PC-3 (cell line): ENCODE measurements around the gene DCLK1. TPM values are rescaled to one million over a fixed set of nuclear protein-coding genes. Genes with fewer than 3 reads are reported as not detected.

ENCODE experiments used
- ATAC-seq: fragments of 200-7000 bp; cut with Tn5 transposase; 2 replicates; pipeline ENCODE4 v1.9.1; 2020; ENCODE audit warnings: mild to moderate bottlenecking, moderate library complexity
- BruUV-seq: library from RNA; stranded (reverse); fragments of 400-500 nt; replicated peaks from 2 replicates; lab custom pipeline; 2021; lab: Mats Ljungman, UMichigan
- CTCF ChIA-PET: fragments of 300-600 bp; sonication (Branson Sonifier 250); formaldehyde crosslinking; loops from one replicate; lab custom pipeline; 2022; ENCODE audit warnings: antibody characterized with exemption; lab: Charles Lee
- POLR2A ChIA-PET: fragments of 300-600 bp; sonication (Branson Sonifier 250); formaldehyde crosslinking; loops from one replicate; lab custom pipeline; 2022; ENCODE audit warnings: antibody characterized with exemption; ENCODE audit not compliant: unreplicated experiment; lab: Charles Lee
- DNase-seq: peaks from one replicate; pipeline ENCODE4 v3.0.0-alpha.2; 2015
- H2AFZ ChIP-seq: fragments of 300-600 bp; sonication (generic); 2 replicates; pipeline ENCODE4 v1.6.0; 2016; ENCODE audit warnings: antibody characterized with exemption, low read length
- H3F3A ChIP-seq: fragments of 300-600 bp; sonication (generic); one replicate; pipeline ENCODE4 v1.6.0; 2017; ENCODE audit warnings: antibody characterized with exemption, low read length, control low read depth, mild to moderate bottlenecking; ENCODE audit not compliant: unreplicated experiment
- H3K27ac ChIP-seq: fragments of 300-600 bp; sonication (generic); 2 replicates; pipeline ENCODE4 v1.5.1; 2016; ENCODE audit warnings: mild to moderate bottlenecking, low read length
- H3K27me3 ChIP-seq: fragments of 300-600 bp; sonication (generic); 2 replicates; pipeline ENCODE4 v1.6.1; 2016; ENCODE audit warnings: low read length, mixed read lengths
- H3K36me3 ChIP-seq: fragments of 300-600 bp; sonication (generic); 2 replicates; pipeline ENCODE4 v1.6.1; 2016; ENCODE audit warnings: low read depth, mixed run types, low read length, mixed read lengths
- H3K4me1 ChIP-seq: fragments of 300-600 bp; sonication (generic); 2 replicates; pipeline ENCODE4 v1.5.1; 2016; ENCODE audit warnings: low read length; ENCODE audit not compliant: insufficient read depth
- H3K4me2 ChIP-seq: fragments of 300-600 bp; sonication (generic); 2 replicates; pipeline ENCODE4 v1.6.0; 2016; ENCODE audit warnings: low read length
- H3K4me3 ChIP-seq: fragments of 300-600 bp; sonication (generic); 2 replicates; pipeline ENCODE4 v1.5.1; 2016; ENCODE audit warnings: mild to moderate bottlenecking, low read length, mixed read lengths
- H3K79me2 ChIP-seq: fragments of 300-600 bp; sonication (generic); 2 replicates; pipeline ENCODE4 v1.6.1; 2017; ENCODE audit warnings: low read length, mixed read lengths
- H3K9ac ChIP-seq: fragments of 300-600 bp; sonication (generic); 2 replicates; pipeline ENCODE4 v1.6.0; 2016; ENCODE audit warnings: mild to moderate bottlenecking, low read length
- H3K9me2 ChIP-seq: fragments of 300-600 bp; sonication (generic); replicated peaks from 2 replicates; pipeline ENCODE4 v1.6.1; 2016; ENCODE audit warnings: mixed run types, low read length, mixed read lengths
- H3K9me3 ChIP-seq: fragments of 300-600 bp; sonication (generic); 2 replicates; pipeline ENCODE4 v1.6.1; 2016; ENCODE audit warnings: low read length, mixed read lengths
- H4K20me1 ChIP-seq: fragments of 300-600 bp; sonication (generic); 2 replicates; pipeline ENCODE4 v1.6.1; 2016; ENCODE audit warnings: low read length, mixed read lengths
- EZH2 ChIP-seq: fragments of 300-600 bp; sonication (generic); IDR thresholded peaks from one replicate; pipeline ENCODE4 v1.6.1; 2017; ENCODE audit warnings: antibody characterized with exemption, mild to moderate bottlenecking, low read length; ENCODE audit not compliant: unreplicated experiment
- EZH2phosphoT487 ChIP-seq: fragments of 300-600 bp; sonication (generic); IDR thresholded peaks from 2 replicates; pipeline ENCODE4 v1.6.1; 2018; ENCODE audit warnings: mild to moderate bottlenecking, antibody characterized with exemption, low read length, borderline replicate concordance
- intact Hi-C: fragments of 100-400 bp; cut with micrococcal nuclease; formaldehyde crosslinking; loops from 2 replicates; pipeline ENCODE4 v1.9.0; 2023
- total RNA-seq: library from RNA; depleted of rRNA; stranded (reverse); fragments of >200 nt; gene quantifications from 2 replicates; pipeline ENCODE4 v1.2.3, GENCODE V29; 2014
- TF ChIP-seq, protein P1 (sequence below): fragments of 300-600 bp; sonication (generic); conservative IDR thresholded peaks from 2 replicates; pipeline ENCODE4 v1.5.1; 2017; ENCODE audit warnings: antibody characterized with exemption, low read depth, mild to moderate bottlenecking, low read length

DCLK1 gene
- total RNA-seq, 1 experiment from 2014 or later = not detected

DNA sequence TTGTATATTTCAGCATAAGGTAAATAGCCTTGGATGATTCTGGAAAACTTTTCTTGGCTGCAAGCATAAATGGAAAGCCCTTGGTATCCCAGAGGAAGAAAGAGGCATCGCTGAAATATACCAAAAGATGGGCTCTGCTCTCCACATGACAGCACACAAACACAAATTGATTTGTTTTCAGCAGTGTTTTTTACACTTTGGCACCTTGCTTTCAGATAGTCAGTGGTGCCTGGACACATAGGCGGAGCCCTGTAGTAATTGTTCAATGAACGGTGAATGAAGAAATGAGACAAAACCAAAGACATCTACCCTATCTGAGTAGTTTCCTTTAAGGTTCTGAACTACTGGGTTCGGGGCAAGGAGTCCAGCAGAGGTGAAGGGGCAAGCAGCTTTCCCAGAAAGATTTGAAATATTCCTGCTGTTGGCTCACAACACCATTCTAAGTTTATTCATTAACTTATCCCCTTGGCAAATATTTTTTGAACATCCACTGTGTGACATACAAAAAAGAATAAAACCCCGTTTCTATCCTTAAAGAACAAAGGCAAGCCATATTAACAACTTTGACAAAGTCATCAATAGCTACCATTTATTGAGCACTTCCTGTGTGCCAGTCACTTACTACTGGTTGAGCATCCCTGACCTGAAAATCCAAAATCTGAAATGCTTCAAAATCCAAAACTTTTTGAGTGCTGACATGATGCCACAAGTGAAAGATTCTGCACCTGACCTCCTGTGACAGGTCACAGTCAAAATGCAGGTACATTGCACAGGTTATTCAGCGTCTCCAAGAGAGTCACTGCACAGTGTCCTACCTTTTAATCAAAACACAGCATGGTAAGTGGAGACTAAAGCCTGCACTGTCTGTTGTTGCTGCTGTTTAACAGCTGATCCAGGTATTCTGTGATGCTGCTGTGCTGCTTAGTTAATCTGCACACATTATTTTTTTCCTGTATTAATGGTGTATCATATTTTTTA, 238.1 kb downstream of the DCLK1 start:
- ChIA-PET CTCF (no interaction called here), POLR2A (no interaction called here)
- TF ChIP-seq EZH2phosphoT487 = no peak
- TF ChIP-seq EZH2 = no peak
- TF ChIP-seq, protein P1, sequence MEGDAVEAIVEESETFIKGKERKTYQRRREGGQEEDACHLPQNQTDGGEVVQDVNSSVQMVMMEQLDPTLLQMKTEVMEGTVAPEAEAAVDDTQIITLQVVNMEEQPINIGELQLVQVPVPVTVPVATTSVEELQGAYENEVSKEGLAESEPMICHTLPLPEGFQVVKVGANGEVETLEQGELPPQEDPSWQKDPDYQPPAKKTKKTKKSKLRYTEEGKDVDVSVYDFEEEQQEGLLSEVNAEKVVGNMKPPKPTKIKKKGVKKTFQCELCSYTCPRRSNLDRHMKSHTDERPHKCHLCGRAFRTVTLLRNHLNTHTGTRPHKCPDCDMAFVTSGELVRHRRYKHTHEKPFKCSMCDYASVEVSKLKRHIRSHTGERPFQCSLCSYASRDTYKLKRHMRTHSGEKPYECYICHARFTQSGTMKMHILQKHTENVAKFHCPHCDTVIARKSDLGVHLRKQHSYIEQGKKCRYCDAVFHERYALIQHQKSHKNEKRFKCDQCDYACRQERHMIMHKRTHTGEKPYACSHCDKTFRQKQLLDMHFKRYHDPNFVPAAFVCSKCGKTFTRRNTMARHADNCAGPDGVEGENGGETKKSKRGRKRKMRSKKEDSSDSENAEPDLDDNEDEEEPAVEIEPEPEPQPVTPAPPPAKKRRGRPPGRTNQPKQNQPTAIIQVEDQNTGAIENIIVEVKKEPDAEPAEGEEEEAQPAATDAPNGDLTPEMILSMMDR = no peak
- Histone ChIP-seq H3K79me2 (no peaks in the 10 kb centered on the region), H3K4me2 (peak overlapping the region; percentile 75), H3K27ac (peak overlapping the region; percentile 93), H3K9me2 (no peaks in the 10 kb centered on the region), H3K36me3 (no peaks in the 10 kb centered on the region), H3K9ac (peak overlapping the region; percentile 31), H3K27me3 (no peaks in the 10 kb centered on the region), H4K20me1 (no peaks in the 10 kb centered on the region), H3K9me3 (no peaks in the 10 kb centered on the region), H3F3A (peaks cover 5% of the 10 kb centered on the region), H3K4me3 (peak overlapping the region; percentile 31; the same call in 1 of the 2 replicates), H3K4me1 (peaks cover 46% of the 10 kb centered on the region), H2AFZ (no peak overlapping the region)
- BruUV-seq = no TSS peak
- ATAC-seq = no peak
- no peak for DNase-seq
- intact Hi-C loops = loop anchor here (2.0 kb wide), 1 partner anchor 64 kb away; no protein-coding TSS in a partner anchor

DNA sequence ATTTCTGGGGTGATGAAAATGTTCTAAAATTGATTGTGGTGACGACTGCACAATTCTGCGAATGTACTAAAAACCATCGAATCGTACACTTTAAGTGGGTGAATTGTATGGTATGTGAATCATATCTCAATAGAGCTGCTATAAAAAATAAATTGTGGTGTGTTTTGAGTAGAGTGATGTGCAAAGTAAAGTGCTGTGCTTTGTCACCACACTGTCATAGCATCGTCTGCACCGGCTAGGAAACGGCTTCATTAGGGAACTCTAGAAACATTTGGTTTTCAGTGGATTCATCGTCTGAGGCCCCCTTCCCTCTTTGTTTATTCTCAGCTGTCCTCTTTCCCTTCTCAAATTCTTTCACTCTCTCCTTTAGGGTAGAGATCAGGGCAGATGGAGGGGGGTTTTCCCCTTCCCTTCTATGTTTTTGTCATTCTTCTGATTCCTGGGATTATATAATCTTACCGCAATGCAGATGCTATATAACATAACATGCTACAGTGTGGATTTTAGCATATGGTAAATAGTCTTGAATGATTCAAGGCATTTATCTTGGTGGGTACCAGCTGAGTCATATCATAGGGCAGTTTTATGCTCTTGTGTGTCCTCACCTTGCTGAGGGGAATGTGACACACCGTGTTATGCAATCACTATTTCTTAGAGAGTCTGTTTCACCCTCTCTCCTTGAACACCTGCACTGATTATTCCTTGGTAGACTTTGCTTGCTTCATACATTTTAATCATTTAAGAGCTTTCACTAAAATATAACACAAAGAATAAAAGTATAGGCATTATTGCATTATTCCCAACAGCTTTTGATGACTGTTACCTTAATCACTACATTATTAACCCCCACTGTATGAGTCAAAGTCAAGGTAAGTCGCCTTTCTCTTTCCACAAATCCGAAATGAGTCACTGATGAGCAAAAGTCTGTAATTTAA, 239.4 kb downstream of the DCLK1 start:
- DNase-seq (peak; percentile 87), ATAC-seq (peak; percentile 82)
- Histone ChIP-seq H3K9ac (peak overlapping the region; percentile 41), H4K20me1 (no peaks in the 10 kb centered on the region), H2AFZ (no peak overlapping the region), H3K27me3 (no peaks in the 10 kb centered on the region), H3K9me3 (no peaks in the 10 kb centered on the region), H3K4me3 (peak overlapping the region; percentile 52), H3K27ac (peak overlapping the region; percentile 93), H3K4me1 (peaks cover 49% of the 10 kb centered on the region), H3K9me2 (no peaks in the 10 kb centered on the region), H3K4me2 (peak overlapping the region; percentile 75), H3K79me2 (no peaks in the 10 kb centered on the region), H3F3A (peaks cover 5% of the 10 kb centered on the region), H3K36me3 (no peaks in the 10 kb centered on the region)
- ChIA-PET POLR2A (interaction anchor here (0.6 kb wide), 1 partner anchor 61 kb away, joined by 3 read pairs; no protein-coding TSS in a partner anchor), CTCF (no interaction called here)
- TF ChIP-seq EZH2phosphoT487 (no peak), EZH2 (no peak)
- TF ChIP-seq, protein P1 = no peak
- intact Hi-C loops = loop anchor here (2.0 kb wide), 1 partner anchor 65 kb away; no protein-coding TSS in a partner anchor
- no TSS peak for BruUV-seq
